WTC11 (cell line): Measurements from ENCODE around the gene TNRC18. TPM values are rescaled to one million over a fixed set of nuclear protein-coding genes. Genes with fewer than 3 reads are reported as not detected.
"Not testable (repeated sequence)": the region's sequence is repeated elsewhere in the genome, so short reads cannot be mapped to it uniquely, and the experiment has no call there.

Source experiments
- ATAC-seq: fragments of 200-7000 bp; cut with Tn5 transposase; 2 replicates; pipeline ENCODE4 v1.10.0; 2021; ENCODE audit warnings: mild to moderate bottlenecking, moderate library complexity
- CTCF ChIA-PET: fragments of 300-600 bp; sonication (Branson Sonifier 250); formaldehyde crosslinking; loops from one replicate; lab custom pipeline; 2021; ENCODE audit warnings: antibody characterized with exemption; lab: Charles Lee
- POLR2A ChIA-PET: fragments of 350-600 bp; sonication (Branson Sonifier 250); formaldehyde crosslinking; loops from one replicate; lab custom pipeline; 2021; ENCODE audit warnings: antibody characterized with exemption; lab: Charles Lee
- DNase-seq: peaks from one replicate; pipeline ENCODE4 v3.0.0; 2021; ENCODE audit warnings: low spot score
- H3K27ac Mint-ChIP-seq: 2 replicates; pipeline ENCODE4 v1.8.0; 2021; ENCODE audit warnings: mixed read lengths
- H3K27me3 Mint-ChIP-seq: 2 replicates; pipeline ENCODE4 v1.8.0; 2021; ENCODE audit warnings: low read depth, mild to moderate bottlenecking, moderate library complexity, mixed read lengths
- H3K36me3 Mint-ChIP-seq: 2 replicates; pipeline ENCODE4 v1.8.0; 2021; ENCODE audit warnings: mixed read lengths
- H3K4me1 Mint-ChIP-seq: 2 replicates; pipeline ENCODE4 v1.8.0; 2022; ENCODE audit warnings: mixed read lengths
- H3K4me3 Mint-ChIP-seq: 2 replicates; pipeline ENCODE4 v1.8.0; 2021; ENCODE audit warnings: mild to moderate bottlenecking, moderate library complexity, mixed read lengths
- H3K9me3 Mint-ChIP-seq: 2 replicates; pipeline ENCODE4 v1.8.0; 2021; ENCODE audit warnings: mixed read lengths
- ERG ChIP-seq: fragments of 250-450 bp; sonication (Bioruptor Pico); IDR thresholded peaks from 2 replicates; pipeline ENCODE4 v1.8.0; 2021; ENCODE audit warnings: mild to moderate bottlenecking
- PRRX2 ChIP-seq: fragments of 250-450 bp; sonication (Bioruptor Pico); IDR thresholded peaks from 2 replicates; pipeline ENCODE4 v1.8.0; 2021; ENCODE audit warnings: mild to moderate bottlenecking
- ZNF232 ChIP-seq: sonication (generic); formaldehyde crosslinking; IDR thresholded peaks from 2 replicates; pipeline ENCODE4 v1.8.0; 2022; ENCODE audit warnings: mild to moderate bottlenecking, missing genetic modification reagents
- total RNA-seq: library from RNA; stranded (reverse); gene quantifications from 3 replicates; pipeline ENCODE4 v1.2.3, GENCODE V29; 2021
- TF ChIP-seq, protein P1 (sequence below): sonication (generic); formaldehyde crosslinking; IDR thresholded peaks from 2 replicates; pipeline ENCODE4 v1.8.1; 2022; ENCODE audit warnings: mild to moderate bottlenecking, moderate library complexity, missing genetic modification reagents

The TNRC18 gene
- total RNA-seq, 1 experiment from 2014 or later = 55.0 TPM

DNA sequence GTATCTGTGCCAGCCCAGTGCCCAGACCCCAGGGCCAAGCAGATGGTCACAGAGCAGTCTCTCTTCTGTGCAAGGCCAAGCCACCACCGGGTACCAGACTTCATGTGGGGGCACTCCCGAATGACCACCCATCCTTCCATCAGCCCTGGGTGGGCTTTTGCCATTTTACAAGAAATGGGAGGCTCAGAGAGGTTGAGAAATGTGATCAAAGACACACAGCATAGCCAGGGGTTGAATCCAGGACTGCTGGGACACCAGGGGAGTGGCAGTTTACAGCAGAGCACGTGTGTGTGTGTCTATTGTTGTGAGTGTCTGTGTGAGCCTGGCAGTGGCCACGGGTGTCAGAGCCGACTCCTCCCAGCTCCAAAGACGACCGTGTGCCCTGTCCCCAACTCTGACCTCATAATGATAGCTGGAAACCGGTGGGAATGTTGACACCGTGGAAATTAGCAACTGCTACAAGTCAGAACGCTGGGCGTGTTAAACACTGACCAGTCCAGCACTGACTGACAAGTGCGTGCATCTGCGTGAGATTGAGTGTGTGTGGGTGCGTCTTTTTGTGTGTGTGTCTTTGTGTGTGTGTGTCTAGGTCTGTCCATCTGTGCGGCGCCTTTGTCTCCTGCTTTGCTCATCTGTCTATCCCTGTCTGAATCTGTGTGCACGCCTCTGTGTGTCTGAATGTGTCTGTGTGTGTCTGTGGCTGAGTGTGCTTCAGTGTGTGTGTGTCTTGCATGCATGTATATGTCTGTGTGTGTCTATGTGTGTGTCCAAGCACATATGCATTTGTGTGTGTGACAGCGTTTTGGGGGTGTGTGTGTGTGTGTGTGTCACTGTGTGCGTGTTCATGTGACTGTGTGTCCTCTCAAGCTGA lies 158.1 kb downstream of the TNRC18 start:
- TF ChIP-seq ZNF232 (CRISPR knock-in tag) (no peak), PRRX2 (CRISPR knock-in tag) (no peak), ERG (no peak)
- TF ChIP-seq, protein P1, sequence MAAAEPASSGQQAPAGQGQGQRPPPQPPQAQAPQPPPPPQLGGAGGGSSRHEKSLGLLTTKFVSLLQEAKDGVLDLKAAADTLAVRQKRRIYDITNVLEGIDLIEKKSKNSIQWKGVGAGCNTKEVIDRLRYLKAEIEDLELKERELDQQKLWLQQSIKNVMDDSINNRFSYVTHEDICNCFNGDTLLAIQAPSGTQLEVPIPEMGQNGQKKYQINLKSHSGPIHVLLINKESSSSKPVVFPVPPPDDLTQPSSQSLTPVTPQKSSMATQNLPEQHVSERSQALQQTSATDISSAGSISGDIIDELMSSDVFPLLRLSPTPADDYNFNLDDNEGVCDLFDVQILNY (CRISPR knock-in tag) = no peak
- DNase-seq = no peak
- ATAC-seq = no peak
- Mint-ChIP-seq H3K9me3 (no peaks in the 10 kb centered on the region), H3K4me1 (peaks cover 10% of the 10 kb centered on the region), H3K27ac (0 out of 2 replicates have a peak overlapping the region, but pooled peaks have one; percentile 1), H3K27me3 (no peaks in the 10 kb centered on the region), H3K4me3 (no peak overlapping the region), H3K36me3 (no peaks in the 10 kb centered on the region)
- POLR2A ChIA-PET = no interaction called here
- CTCF ChIA-PET = interaction anchor here (1.3 kb wide), 1 partner anchor 25 kb away, joined by 4 read pairs; no protein-coding TSS in a partner anchor

DNA sequence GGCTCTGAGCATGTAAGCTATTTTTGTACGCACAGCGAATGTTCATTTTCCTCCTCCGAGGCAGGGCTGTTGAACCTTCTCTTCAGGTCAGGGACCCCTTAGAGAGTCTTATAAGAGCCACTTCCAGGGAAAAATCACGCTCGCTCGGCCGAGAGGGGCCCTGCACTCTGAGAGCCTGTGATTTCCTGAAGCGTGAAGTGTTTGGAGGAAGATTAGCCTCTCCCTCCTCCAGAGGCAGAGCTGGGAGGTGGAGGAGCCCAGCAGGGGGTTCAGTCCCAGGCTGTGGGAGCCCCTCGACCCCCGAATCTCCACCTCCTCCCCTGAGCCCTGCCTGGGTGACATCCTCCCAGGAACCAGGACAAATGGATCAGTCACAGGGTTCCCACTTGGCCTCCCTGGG lies 160.6 kb downstream of the TNRC18 start:
- H3K4me1 Mint-ChIP-seq, H3K27me3 Mint-ChIP-seq, H3K9me3 Mint-ChIP-seq, H3K36me3 Mint-ChIP-seq, POLR2A ChIA-PET, ATAC-seq, H3K27ac Mint-ChIP-seq, H3K4me3 Mint-ChIP-seq, DNase-seq: not testable (repeated sequence)
- CTCF ChIA-PET = interaction anchor here (1.4 kb wide), 1 partner anchor 22 kb away, joined by 6 read pairs; no protein-coding TSS in a partner anchor

DNA sequence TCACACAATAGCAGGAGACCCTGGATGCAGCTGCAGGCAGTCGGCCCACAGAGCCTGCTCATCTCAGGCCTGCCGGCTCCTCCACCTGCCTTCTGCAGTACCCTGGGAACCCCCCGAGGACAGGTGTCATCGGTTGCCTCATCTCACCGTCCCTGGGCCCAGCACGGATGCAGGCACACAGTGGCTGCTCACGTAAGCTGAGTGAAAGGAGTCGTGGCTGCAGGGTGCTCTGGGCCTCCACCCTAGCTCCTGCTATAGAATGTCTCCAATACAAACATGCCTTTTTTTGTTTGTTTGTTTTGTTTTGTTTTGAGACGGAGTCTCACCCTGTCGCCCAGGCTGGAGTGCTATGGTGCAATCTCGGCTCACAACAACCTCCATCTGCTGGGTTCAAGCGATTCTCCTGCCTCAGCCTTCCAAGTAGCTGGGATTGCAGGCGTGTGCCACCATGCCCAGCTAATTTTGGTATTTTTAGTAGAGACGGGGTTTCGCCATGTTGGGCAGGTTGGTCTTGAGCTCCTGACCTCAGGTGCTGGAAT lies 163.0 kb downstream of the TNRC18 start:
- H3K9me3 Mint-ChIP-seq, H3K4me1 Mint-ChIP-seq, H3K27ac Mint-ChIP-seq, DNase-seq, H3K4me3 Mint-ChIP-seq, H3K36me3 Mint-ChIP-seq, ATAC-seq, H3K27me3 Mint-ChIP-seq, POLR2A ChIA-PET: not testable (repeated sequence)
- CTCF ChIA-PET = interaction anchor here (0.7 to 0.9 kb wide), 2 partner anchors 20 to 24 kb away, joined by 3 read pairs; no protein-coding TSS in a partner anchor

Other genes starting within 250 kb of the TNRC18 start
- gene WIPI2, start 233.6 kb downstream of the TNRC18 start, total RNA-seq = 61.3 to 63.7 TPM (median 61.7 TPM) in 3 replicates
- gene SLC29A4, start 140.9 kb downstream of the TNRC18 start, total RNA-seq = 11.8 to 14.4 TPM (median 11.9 TPM) in 3 replicates
- gene FBXL18, start 90.0 kb upstream of the TNRC18 start, total RNA-seq = 18.9 to 22.0 TPM (median 21.8 TPM) in 3 replicates
- gene ACTB, start 106.8 kb upstream of the TNRC18 start, total RNA-seq = 4,967 to 5,221 TPM (median 5,193 TPM) in 3 replicates
- gene FSCN1, start 169.0 kb upstream of the TNRC18 start, total RNA-seq = 459 to 481 TPM (median 480 TPM) in 3 replicates